Measurements from ENCODE around the gene LRTM2.

- no peak for TF ChIP-seq POLR2A (IDR thresholded peaks at IDR 0.05; ENCODE audit: low read depth, low read length)
- no peak for TF ChIP-seq CTCF (conservative IDR thresholded peaks at IDR 0.05; ENCODE audit: low read depth, low read length)
- no peak for TF ChIP-seq CEBPB (IDR thresholded peaks at IDR 0.05; ENCODE audit: low read depth, low read length)
- TF ChIP-seq SMC3 (IDR thresholded peaks at IDR 0.05; ENCODE audit: low read depth, low read length), result no peak
- no peak for TF ChIP-seq RCOR1 (IDR thresholded peaks at IDR 0.05; ENCODE audit: insufficient replicate concordance, low read length)
- TF ChIP-seq MAZ (IDR thresholded peaks at IDR 0.05; ENCODE audit: borderline replicate concordance, low read depth, low read length), result no peak
- no peak for TF ChIP-seq MXI1 (IDR thresholded peaks at IDR 0.05; ENCODE audit: borderline replicate concordance, low read depth, low read length)
- no peak for TF ChIP-seq USF2 (IDR thresholded peaks at IDR 0.05; ENCODE audit: low read depth, low read length)
- no peak for TF ChIP-seq RFX5 (IDR thresholded peaks at IDR 0.05; ENCODE audit: low read depth, low read length)
- TF ChIP-seq CHD1 (IDR thresholded peaks at IDR 0.05; ENCODE audit: low read depth, low read length), result no peak
- TF ChIP-seq MAFK (IDR thresholded peaks at IDR 0.05; ENCODE audit: low read depth, low read length), result no peak
- TF ChIP-seq RAD21 (IDR thresholded peaks at IDR 0.05; ENCODE audit: low read length), result no peak
Observed at GRCh38 chr12:1885599-1886245, 65.4 kb downstream of the LRTM2 start.

All from IMR-90 (cell line).